HCT116 (cell line): ENCODE results near the gene MBTPS1. TPM values are rescaled to one million over a fixed set of nuclear protein-coding genes. Genes with fewer than 3 reads are reported as not detected.

Source experiments
- ATAC-seq: fragments of 200-7000 bp; cut with Tn5 transposase; 2 replicates; pipeline ENCODE4 v1.9.1; 2020; ENCODE audit warnings: mild to moderate bottlenecking, moderate library complexity
- BruUV-seq: library from RNA; stranded (reverse); fragments of 400-500 nt; replicated peaks from 2 replicates; lab custom pipeline; 2021; lab: Mats Ljungman, UMichigan
- CTCF ChIA-PET: fragments of 300-600 bp; sonication (Branson Sonifier 250); formaldehyde crosslinking; loops from one replicate; lab custom pipeline; 2021; ENCODE audit warnings: antibody characterized with exemption; lab: Charles Lee
- POLR2A ChIA-PET: fragments of 300-600, 350-600 bp; sonication (Branson Sonifier 250); formaldehyde crosslinking; loops from one replicate; lab custom pipeline; 2021; ENCODE audit warnings: antibody characterized with exemption; lab: Charles Lee
- RAD21 ChIA-PET, 2 experiments: fragments of 300-600 bp; sonication (Branson Sonifier 250); formaldehyde crosslinking; loops; one replicate each; lab custom pipeline; 2023; ENCODE audit warnings: low total read pairs in 2 of 2; ENCODE audit not compliant: uncharacterized antibody in 2 of 2, unreplicated experiment in 2 of 2, low non-redundant PET in 1 of 2; lab: Charles Lee
- DNase-seq: peaks from one replicate; pipeline ENCODE4 v3.0.0-alpha.2; 2010; ENCODE audit warnings: low read depth, low spot score
- H2AFZ ChIP-seq: fragments of 200-600 bp; shearing (Covaris generic), sonication (generic); 2 replicates; pipeline ENCODE4 v1.6.1; 2017; ENCODE audit warnings: low read depth, mixed run types, mixed read lengths, antibody characterized with exemption, low read length; ENCODE audit not compliant: poor library complexity, severe bottlenecking
- H3K27ac ChIP-seq: 2 replicates; pipeline ENCODE4 v1.5.1; 2012; ENCODE audit warnings: low read depth, low read length
- H3K27me3 ChIP-seq: fragments of 200-600 bp; sonication (generic); 2 replicates; pipeline ENCODE4 v1.6.1; 2016; ENCODE audit warnings: mixed run types, low read length, mixed read lengths; ENCODE audit not compliant: insufficient read depth
- H3K36me3 ChIP-seq, 2 experiments: fragments of 200-500 bp in 1 of 2; fragments of 200-600 bp in 1 of 2; sonication (Bioruptor generic) in 1 of 2; sonication (generic) in 1 of 2; 2 replicates each; pipeline versions ENCODE4 v1.5.1 to v1.6.1; 2014 to 2016; ENCODE audit warnings: low read length in 2 of 2, inconsistent platforms in 1 of 2, mixed read lengths in 1 of 2, mixed run types in 1 of 2; ENCODE audit not compliant: insufficient read depth in 2 of 2, control insufficient read depth in 1 of 2
- H3K4me1 ChIP-seq, 2 experiments: fragments of 200-600 bp in 1 of 2; sonication (generic) in 1 of 2; 2 replicates each; pipeline versions ENCODE4 v1.5.1 to v1.6.1; 2012 to 2017; ENCODE audit warnings: low read length in 2 of 2, inconsistent platforms in 1 of 2, mild to moderate bottlenecking in 1 of 2, mixed read lengths in 1 of 2, mixed run types in 1 of 2, moderate library complexity in 1 of 2; ENCODE audit not compliant: insufficient read depth in 2 of 2, control insufficient read depth in 1 of 2
- H3K4me2 ChIP-seq: fragments of 200-600 bp; sonication (generic); 2 replicates; pipeline ENCODE4 v1.6.1; 2017; ENCODE audit warnings: mixed run types, low read length, mixed read lengths
- H3K4me3 ChIP-seq, 2 experiments: fragments of 200-600 bp in 1 of 2; sonication (generic) in 1 of 2; replicated peaks in 1 of 2; 2 replicates each; pipeline ENCODE4 v1.5.1; 2011 to 2016; ENCODE audit warnings: low read length in 2 of 2, control low read depth in 1 of 2, low read depth in 1 of 2, mild to moderate bottlenecking in 1 of 2, mixed read lengths in 1 of 2, mixed run types in 1 of 2
- H3K79me2 ChIP-seq: fragments of 200-600 bp; sonication (generic); 2 replicates; pipeline ENCODE4 v1.6.1; 2017; ENCODE audit warnings: mild to moderate bottlenecking, mixed run types, low read length, moderate library complexity, mixed read lengths; ENCODE audit not compliant: insufficient read depth
- H3K9ac ChIP-seq: fragments of 200-600 bp; sonication (generic); 2 replicates; pipeline ENCODE4 v1.6.1; 2016; ENCODE audit warnings: low read length, mixed read lengths
- H3K9me2 ChIP-seq: fragments of 200-600 bp; sonication (generic), shearing (Covaris generic); 2 replicates; pipeline ENCODE4 v1.6.1; 2017; ENCODE audit warnings: mixed run types, mild to moderate bottlenecking, moderate library complexity; ENCODE audit not compliant: insufficient read depth
- H3K9me3 ChIP-seq, 2 experiments: fragments of 200-500 bp in 1 of 2; fragments of 200-600 bp in 1 of 2; sonication (Bioruptor generic) in 1 of 2; sonication (generic) in 1 of 2; 2 replicates each; pipeline ENCODE4 v1.6.1; 2014 to 2017; ENCODE audit warnings: low read length in 2 of 2, mixed read lengths in 2 of 2, inconsistent platforms in 1 of 2, low read depth in 1 of 2, mild to moderate bottlenecking in 1 of 2, mixed run types in 1 of 2, moderate library complexity in 1 of 2; ENCODE audit not compliant: control insufficient read depth in 1 of 2, insufficient read depth in 1 of 2
- H4K20me1 ChIP-seq: fragments of 200-600 bp; sonication (generic), shearing (Covaris generic); 2 replicates; pipeline ENCODE4 v1.6.1; 2017; ENCODE audit warnings: mixed run types, mild to moderate bottlenecking, moderate library complexity; ENCODE audit not compliant: insufficient read depth
- ATF3 ChIP-seq: IDR thresholded peaks from 2 replicates; pipeline ENCODE4 v1.6.1; 2012
- CEBPB ChIP-seq: IDR thresholded peaks from 2 replicates; pipeline ENCODE4 v1.6.1; 2012; ENCODE audit warnings: low read depth
- MAX ChIP-seq: IDR thresholded peaks from 2 replicates; pipeline ENCODE4 v1.6.1; 2012
- POLR2A ChIP-seq: IDR thresholded peaks from 2 replicates; pipeline ENCODE4 v1.7.0; 2011; ENCODE audit warnings: borderline replicate concordance; ENCODE audit not compliant: insufficient read depth, insufficient read length; ENCODE audit errors: extremely low read depth
- RAD21 ChIP-seq: IDR thresholded peaks from 2 replicates; pipeline ENCODE4 v1.6.1; 2012; ENCODE audit warnings: low read depth, mild to moderate bottlenecking
- SIN3A ChIP-seq: IDR thresholded peaks from 2 replicates; pipeline ENCODE4 v1.6.1; 2012; ENCODE audit warnings: low read depth
- intact Hi-C: fragments of 100-400 bp; cut with micrococcal nuclease; formaldehyde crosslinking; loops from 2 replicates; pipeline ENCODE4 v1.10.0; 2022
- total RNA-seq: library from RNA; stranded (reverse); gene quantifications from one replicate; pipeline ENCODE4 v1.2.1, GENCODE V29; 2021; ENCODE audit not compliant: unreplicated experiment

Gene MBTPS1
- total RNA-seq, 1 experiment from 2014 or later = 111 TPM

- ChIA-PET POLR2A (no interaction called here), RAD21 (no interaction called here), CTCF (interaction anchor here (1.5 kb wide), 1 partner anchor 24 kb away, joined by 3 read pairs; no protein-coding TSS in a partner anchor)
- BruUV-seq = no TSS peak
- no peak for ATAC-seq
- Histone ChIP-seq H2AFZ (no peak overlapping the region), H3K9me2 (no peaks in the 10 kb centered on the region), H3K9ac (no peak overlapping the region), H3K4me2 (no peak overlapping the region), H3K4me3 (no peak overlapping the region), H4K20me1 (no peaks in the 10 kb centered on the region), H3K9me3 (no peaks in the 10 kb centered on the region), H3K79me2 (peaks cover 98% of the 10 kb centered on the region), H3K27ac (no peak overlapping the region), H3K36me3 (no peaks in the 10 kb centered on the region; a peak in 1 of 4 replicates), H3K4me1 (peaks cover 6% of the 10 kb centered on the region in 2 experiments), H3K27me3 (no peaks in the 10 kb centered on the region)
- no peak for DNase-seq
- intact Hi-C loops = no loop called here
- TF ChIP-seq ATF3 (no peak), MAX (no peak), RAD21 (no peak), SIN3A (no peak)
Observed at GRCh38 chr16:84110527-84110926, 6.2 kb downstream of the MBTPS1 start.

GRCh38 chr16:84109598-84110335 is 7.0 kb downstream of the MBTPS1 start:
- no peak overlapping the region for H2AFZ ChIP-seq
- no TSS peak for BruUV-seq
- H3K79me2 ChIP-seq = peaks cover 98% of the 10 kb centered on the region
- no peaks in the 10 kb centered on the region for H3K9me2 ChIP-seq
- POLR2A ChIA-PET = no interaction called here
- intact Hi-C loops = no loop called here
- no peak for ATAC-seq
- no peak for TF ChIP-seq CEBPB
- TF ChIP-seq POLR2A = no peak
- CTCF ChIA-PET = interaction anchor here (1.5 kb wide), 1 partner anchor 24 kb away, joined by 3 read pairs; no protein-coding TSS in a partner anchor
- no peaks in the 10 kb centered on the region for H3K4me1 ChIP-seq
- no peak overlapping the region for H3K4me2 ChIP-seq
- H3K4me3 ChIP-seq = no peak overlapping the region
- H3K9ac ChIP-seq = no peak overlapping the region
- H3K9me3 ChIP-seq = no peaks in the 10 kb centered on the region
- no peaks in the 10 kb centered on the region; a peak in 1 of 4 replicates for H3K36me3 ChIP-seq
- RAD21 ChIA-PET = no interaction called here
- no peaks in the 10 kb centered on the region for H4K20me1 ChIP-seq
- DNase-seq = no peak
- no peaks in the 10 kb centered on the region for H3K27me3 ChIP-seq
- H3K27ac ChIP-seq = no peak overlapping the region
